Embryonic facial prominence (tissue), 1 donor: ENCODE data around the gene CREB3L1.
"Not testable (repeated sequence)": the region's sequence is repeated elsewhere in the genome, so short reads cannot be mapped to it uniquely, and the experiment has no call there.

Experiments used
- DNase-seq: peaks from one replicate; pipeline ENCODE4 v3.0.0-alpha.2; 2016; ENCODE audit errors: extremely low spot score

The CREB3L1 gene

DNA sequence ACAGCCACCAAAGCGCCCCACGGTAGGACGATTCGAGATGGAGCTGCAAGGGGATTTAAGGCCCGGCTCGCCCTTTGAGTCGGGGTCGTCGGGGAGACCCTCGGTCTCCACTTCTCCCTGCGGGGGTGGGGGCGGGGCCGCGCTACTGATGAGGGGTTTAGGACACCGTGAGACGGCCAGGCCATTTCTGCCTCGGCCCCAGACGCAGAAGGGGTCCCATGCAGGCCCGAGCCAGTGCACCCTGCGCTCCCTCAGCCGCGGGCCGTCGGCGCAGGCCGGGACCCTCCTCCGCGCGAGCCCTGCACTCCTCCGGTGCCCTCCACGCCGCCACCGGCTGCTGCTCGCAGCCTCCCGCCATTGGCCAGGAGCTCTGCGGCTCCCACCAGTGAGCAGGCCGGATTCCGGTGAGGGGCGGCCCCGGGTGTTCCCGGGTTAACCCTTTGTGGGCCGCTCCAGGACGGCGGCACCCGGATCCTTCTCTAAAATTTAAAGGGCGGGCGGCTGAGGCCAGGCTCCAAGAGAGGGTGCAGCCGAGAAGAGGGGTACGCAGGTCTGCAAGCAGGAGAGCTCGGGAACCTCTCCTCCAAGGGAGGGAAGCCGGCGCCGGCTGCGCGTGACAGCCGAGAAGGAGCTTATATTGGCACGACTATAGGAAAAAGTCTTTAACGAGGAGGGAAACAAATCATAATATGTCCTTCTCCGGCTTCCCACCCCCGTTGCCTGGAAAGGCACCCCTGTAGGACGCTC lies 18.0 kb downstream of the CREB3L1 start:
- DNase-seq = peak; percentile 56

DNA sequence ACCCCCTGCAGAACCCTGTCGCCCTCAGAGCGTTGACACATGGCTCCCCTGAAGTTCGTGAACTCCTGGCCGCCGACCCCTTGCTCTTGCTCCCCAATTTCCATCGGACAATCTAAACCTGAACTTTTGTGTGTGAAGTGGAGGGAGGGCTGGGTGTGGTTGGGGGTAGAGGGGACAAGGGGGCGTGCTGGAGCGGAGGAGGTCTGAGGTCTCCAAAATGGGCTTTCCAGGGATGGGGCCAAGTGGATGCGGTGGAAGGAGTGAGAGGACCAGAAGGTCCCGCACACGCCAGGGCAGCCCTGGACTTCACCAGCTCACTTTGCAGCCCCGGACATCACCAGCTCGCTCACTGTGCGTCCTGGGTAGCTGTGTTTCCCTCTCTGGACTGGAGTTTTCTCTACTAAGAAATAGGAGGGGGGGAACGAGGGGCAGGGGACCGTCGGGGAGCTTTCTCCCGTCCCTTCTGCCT lies 18.6 kb downstream of the CREB3L1 start:
- no peak for DNase-seq

DNA sequence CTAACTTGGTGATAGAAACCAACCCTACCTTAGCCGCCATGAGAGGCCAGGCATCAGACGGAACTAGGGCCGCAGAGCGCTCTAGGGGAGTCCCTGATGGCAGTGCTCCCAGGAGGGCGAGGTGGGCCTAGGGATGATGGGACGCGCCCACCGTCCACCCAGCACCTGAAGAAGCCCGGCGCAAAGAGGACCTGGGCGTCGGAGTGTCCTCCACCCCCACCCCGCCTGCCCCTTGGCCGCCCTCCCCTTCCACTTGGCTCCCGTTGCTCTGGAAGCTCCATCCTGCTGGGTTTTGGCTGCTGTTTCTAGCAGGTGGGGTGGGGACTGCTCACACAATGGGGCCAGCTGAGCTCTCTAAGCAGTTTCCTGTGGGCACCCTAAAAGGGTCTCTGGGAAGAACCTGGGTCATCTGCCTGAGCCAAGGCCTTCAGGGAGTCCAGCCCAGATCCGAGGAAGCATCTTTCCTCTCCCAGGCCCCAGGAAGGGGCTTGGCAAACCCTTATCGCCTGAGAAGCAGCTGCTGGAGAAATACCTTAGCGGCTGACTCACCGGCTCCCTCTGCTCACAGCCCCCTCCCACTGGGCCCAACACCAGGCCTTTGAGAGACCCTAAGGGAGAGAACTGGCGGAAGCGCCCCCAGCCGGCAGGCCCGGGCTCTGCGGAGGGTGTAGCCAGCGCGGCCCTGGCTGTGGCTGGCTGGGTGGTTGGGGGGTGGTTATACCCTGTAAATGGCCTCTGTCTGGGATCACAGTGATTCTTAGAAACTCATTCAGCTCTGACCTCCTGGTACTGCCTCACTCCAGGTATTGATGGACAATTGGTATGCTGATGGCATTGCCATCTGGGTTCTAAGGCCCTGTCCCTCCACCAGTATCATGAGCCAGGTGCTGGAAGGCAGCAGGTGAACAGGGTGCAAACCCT lies 19.3 kb downstream of the CREB3L1 start:
- peak; percentile 68 for DNase-seq

GRCh38 chr11:46298699-46299433 lies 21.4 kb downstream of the CREB3L1 start:
- no peak for DNase-seq

GRCh38 chr11:46299451-46299961 lies 22.0 kb downstream of the CREB3L1 start:
- DNase-seq = no peak

- DNase-seq = no peak
Measured at GRCh38 chr11:46300270-46300669, 22.8 kb downstream of the CREB3L1 start.

DNA sequence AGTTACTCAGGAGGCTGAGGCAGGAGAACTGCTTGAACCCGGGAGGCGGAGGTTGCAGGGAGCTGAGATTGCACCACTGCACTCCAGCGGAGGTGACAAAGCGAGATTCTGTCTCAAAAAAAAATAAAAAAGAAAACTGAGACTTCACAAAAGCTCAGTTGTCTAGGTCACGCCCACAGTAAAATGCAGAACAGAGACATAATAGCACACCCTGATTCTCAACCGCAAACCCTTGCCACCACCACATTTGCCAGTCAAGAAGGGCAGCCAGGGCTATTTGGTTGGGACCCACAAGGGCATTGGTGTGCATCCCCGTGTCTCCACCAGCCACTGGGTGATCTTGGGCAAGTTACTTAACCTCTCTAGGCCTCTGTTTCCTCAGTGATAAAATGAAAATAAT lies 25.4 kb downstream of the CREB3L1 start:
- DNase-seq = no peak

GRCh38 chr11:46304036-46304435 lies 26.6 kb downstream of the CREB3L1 start:
- not testable (repeated sequence) for DNase-seq

DNA sequence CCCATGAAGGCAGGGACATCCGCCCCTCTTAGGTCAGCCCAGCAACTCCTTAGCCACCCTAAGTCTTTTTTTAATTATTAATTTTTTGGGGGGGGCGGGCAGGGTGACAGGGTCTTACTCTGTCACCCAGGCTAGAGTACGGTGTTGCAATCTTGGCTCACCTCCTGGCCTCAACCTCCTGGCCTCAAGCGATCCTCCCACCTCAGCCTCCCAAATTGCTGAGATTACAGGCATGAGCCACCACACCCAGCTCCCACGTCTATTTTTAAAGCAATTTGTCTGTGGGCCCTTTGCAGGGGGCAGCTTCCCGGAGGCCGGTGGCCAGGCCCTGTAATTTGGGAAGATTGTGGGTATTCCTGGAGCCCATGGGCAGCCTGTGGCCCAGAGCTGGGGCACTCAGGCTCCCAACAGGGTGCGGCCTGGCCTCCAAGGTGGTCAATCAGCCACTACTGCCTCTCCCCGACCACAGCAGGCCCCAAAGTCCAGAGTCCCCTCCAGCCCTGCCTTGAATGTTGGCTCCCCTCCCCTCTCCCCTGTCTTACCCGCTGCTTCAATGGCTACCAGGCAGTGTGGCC lies 27.2 kb downstream of the CREB3L1 start:
- no peak for DNase-seq

- DNase-seq = no peak
Measured at GRCh38 chr11:46305295-46305694, 27.8 kb downstream of the CREB3L1 start.

DNA sequence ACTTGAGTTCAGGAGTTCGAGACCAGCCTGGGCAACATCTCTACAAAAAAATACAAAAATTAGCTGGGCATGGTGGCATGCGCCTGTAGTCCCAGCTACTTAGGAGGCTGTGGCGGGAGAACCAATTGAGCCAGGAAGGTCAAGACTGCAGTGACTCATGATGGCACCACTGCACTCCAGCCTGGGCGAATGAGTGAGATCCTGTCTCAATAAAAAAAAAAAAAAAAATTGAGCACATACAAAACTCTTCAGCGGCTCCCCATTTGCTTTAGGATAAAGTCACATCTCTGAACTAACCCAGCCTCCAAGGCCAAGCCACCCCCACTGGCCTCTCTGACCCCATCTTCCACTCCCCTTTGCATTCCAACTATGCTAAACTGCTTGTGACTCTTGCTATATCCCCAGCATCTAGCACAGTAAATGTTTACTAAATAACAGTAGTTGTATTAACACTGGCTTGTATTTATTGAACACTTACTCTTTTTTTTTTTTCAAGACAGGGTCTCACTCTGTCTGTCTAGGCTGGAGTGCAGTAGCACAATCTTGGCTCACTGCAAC lies 28.9 kb downstream of the CREB3L1 start:
- no peak for DNase-seq

GRCh38 chr11:46307369-46307768 lies 29.9 kb downstream of the CREB3L1 start:
- no peak for DNase-seq

DNA sequence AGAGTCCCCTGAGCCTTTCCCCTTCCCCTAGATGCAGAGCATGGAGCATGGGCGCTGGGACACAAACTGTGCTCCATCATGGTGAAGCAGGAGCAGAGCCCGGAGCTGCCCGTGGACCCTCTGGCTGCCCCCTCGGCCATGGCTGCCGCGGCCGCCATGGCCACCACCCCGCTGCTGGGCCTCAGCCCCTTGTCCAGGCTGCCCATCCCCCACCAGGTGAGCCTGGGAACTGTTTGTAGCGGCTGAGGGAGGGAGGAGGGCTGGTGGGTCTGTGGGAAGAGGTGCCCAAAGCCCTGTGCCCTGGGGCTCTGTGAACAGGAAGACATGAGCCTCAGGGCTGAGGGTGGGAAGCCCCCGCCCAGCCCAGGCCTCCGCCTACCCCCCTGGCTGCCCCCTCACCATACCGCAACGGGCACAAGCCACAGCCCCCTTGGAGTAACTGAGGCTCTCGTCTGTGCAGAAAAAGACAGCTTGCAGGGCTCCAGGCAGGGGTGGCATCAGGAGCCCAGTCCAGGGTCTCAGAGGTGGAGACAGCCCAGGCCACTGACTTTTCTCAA lies 30.4 kb downstream of the CREB3L1 start:
- no peak for DNase-seq

DNA sequence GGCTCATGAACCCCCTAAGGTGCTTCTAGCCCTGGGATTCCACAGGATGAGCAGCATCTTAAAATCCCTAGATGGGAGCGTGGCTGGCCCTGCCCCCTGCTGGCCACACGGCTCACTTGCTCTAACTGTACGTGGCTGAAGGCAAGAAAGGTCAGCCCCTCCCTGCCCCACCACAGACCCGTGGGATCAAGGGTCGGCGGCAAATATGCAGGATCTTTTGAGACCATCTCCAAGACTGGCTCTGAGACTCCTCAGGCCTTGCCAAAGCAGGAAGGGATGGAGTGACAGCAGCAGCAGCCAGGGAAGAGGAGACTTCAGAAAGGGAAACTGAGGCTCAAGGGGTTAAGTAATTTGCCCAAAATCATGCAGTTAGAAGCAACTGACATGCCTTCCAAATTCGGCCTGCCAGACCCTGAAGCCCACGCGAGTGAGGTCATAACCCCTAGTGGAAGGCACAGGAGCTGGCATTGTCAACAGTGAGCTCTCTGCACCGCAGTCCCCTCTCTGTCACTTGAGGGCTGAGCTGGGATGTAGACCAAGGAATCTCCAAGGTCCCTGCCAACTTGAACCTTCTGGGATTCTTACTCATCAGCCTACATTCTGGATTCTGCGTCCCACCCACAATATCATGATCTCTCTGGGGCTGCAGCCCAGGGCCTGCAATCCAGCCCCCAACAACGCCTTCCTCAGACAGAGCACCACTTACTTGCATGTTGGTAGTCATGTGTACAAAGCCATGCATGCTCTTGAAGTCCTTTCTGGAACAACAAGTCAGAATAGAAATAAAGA lies 31.4 kb downstream of the CREB3L1 start:
- DNase-seq = no peak

DNA sequence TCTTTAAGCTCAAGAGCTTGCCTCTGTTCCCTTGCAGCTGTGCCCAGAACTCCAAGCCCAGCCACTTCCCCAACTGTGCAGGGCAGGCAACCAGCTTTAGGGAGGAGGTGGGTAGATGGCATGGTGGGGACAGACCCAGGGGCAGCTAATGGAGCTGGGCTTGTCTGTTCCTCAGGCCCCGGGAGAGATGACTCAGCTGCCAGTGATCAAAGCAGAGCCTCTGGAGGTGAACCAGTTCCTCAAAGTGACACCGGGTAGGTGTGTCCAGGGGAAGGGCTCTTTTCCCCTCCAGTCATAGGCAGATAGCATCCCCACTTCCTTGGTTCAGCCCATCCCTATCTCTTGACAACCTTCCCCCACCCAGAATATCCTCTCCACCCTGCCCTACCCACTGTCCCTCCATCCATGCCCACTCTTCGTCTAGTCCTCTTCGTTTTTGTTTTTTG lies 32.4 kb downstream of the CREB3L1 start:
- DNase-seq = no peak

DNA sequence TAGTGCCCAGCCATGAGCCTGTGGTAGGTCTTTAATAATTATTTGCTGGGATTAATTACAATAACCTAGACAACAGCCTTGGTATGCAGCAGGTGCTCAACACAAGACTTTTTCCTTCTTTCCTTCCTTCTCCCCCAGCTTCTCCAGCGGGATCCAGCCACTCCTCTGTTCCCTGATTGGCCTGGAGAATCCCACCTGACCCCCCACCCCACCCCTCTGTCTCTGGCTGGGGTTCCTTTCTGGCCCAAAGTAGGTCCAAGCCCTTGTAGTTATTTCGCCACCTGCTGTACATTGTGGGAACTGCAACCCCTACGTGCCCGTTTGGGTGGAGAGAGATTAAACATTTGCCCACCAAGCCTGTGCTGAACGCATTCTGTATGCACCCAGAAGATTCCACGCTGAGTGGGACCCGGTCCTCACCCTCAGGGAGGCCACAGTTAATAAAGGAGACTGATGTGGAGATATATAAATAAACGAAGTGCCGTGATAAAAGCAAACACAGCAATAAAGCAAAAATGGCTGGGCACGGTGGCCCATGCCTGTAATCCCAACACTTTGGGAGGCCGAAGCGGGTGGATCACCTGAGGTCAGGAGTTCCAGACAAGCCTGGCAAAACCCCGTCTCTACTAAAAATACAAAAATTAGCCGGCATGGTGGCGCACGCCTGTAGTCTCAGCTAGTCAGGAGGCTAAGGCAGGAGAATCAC lies 37.7 kb downstream of the CREB3L1 start:
- DNase-seq = no peak

DNA sequence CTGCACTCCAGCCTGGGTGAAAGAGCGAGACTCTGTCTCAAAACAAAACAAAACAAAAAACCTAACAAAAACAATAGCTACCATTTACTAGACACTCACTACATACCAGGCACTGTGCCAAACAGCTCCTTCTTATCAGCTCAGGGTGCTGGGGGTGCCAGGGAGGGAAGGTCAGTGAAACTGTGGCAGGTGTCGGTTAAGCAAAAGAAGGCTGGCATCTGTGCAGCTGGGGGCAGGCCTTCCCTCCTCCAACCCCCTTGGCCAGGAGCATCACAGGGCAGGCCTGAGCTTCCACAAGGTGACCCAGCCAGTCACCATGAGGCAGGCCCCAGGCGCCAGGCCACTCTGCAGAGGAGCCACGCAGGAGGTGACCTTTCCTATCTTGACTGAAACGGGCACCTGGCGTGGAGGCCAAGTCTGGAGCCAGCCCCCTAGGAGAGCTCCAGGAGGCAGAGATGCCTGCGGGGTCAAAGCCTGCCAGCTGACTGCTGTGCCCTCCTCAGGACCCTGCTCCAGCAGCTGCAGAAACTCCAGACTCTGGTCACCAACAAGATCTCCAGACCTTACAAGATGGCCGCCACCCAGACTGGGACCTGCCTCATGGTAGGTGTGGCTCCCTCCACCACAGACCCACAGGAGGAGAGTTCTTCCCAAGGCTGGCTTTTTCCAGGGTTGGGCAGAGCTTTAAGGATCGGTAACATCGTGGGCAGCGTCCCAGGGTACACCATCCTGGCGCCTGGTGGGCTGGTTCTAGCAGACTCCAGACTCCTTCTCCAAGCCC lies 38.5 kb downstream of the CREB3L1 start:
- DNase-seq = no peak

- no peak for DNase-seq
Measured at GRCh38 chr11:46319074-46319453, 41.6 kb downstream of the CREB3L1 start.

DNA sequence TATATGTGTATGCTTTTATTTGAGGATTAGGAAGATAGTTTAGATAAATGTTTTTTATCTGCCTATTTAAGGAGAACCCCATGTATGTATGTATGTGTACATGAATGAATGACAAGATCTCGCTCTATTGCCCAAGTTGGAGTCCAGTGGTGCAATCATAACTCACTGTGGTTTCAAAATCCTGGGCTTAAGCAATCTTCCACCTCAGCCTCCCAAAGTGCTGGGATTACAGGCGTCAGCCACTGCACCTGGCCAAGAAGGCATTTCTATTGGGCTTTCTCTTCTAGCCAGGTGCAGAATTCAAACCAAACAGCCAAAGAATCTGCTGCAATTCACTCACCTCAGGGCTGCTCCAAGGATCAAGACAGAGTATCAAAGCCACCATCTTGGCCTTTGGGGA lies 44.3 kb downstream of the CREB3L1 start:
- DNase-seq = no peak
